A549 (cell line): ENCODE results near the gene IREB2. TPM values are rescaled to one million over a fixed set of nuclear protein-coding genes. Genes with fewer than 3 reads are reported as not detected.
"Not testable (repeated sequence)": the region's sequence is repeated elsewhere in the genome, so short reads cannot be mapped to it uniquely, and the experiment has no call there.

Experiments used
- ATAC-seq, 2 experiments: fragments of 200-7000 bp in 1 of 2; fragments of >200 bp in 1 of 2; cut with Nextera tagmentation in 1 of 2; cut with Tn5 transposase in 1 of 2; 3 replicates each; pipeline versions ENCODE4 v1.8.0 to v1.9.1; 2018 to 2020; ENCODE audit warnings: mild to moderate bottlenecking in 1 of 2, moderate library complexity in 1 of 2
- CTCF ChIA-PET: fragments of 300-600 bp; sonication (Branson Sonifier 250); formaldehyde crosslinking; extraction: SDS; loops from one replicate; lab custom pipeline; 2021; ENCODE audit warnings: antibody characterized with exemption, inconsistent platforms; lab: Yijun Ruan, JAX
- POLR2A ChIA-PET: fragments of 350-600 bp; formaldehyde crosslinking; extraction: SDS; loops from one replicate; lab custom pipeline; 2021; ENCODE audit warnings: antibody characterized with exemption, inconsistent platforms; lab: Yijun Ruan, JAX
- DNase-seq, 2 experiments: peaks; one replicate each; pipeline versions ENCODE4 v3.0.0 to v3.0.0-alpha.2; 2011 to 2016; ENCODE audit warnings: low read depth in 1 of 2, low spot score in 1 of 2
- FAIRE-seq: peaks from 2 replicates; lab custom pipeline; 2011; peaks lifted over from hg19 to GRCh38; lab: Jason Lieb, UNC
- H3K27ac ChIP-seq, 2 experiments: fragments of >200 bp; sonication (Bioruptor Twin); formaldehyde crosslinking; 3 replicates each; pipeline ENCODE4 v1.5.1; 2016 to 2017
- H3K4me1 ChIP-seq: fragments of >200 bp; sonication (Bioruptor Twin); formaldehyde crosslinking; 3 replicates; pipeline ENCODE4 v1.6.1; 2016
- H3K4me2 ChIP-seq: fragments of >200 bp; sonication (Bioruptor Twin); formaldehyde crosslinking; 3 replicates; pipeline ENCODE4 v1.6.1; 2016
- H3K4me3 ChIP-seq: fragments of >200 bp; sonication (Bioruptor Twin); formaldehyde crosslinking; 3 replicates; pipeline ENCODE4 v1.5.1; 2016
- H3K9me3 ChIP-seq: fragments of >200 bp; sonication (Bioruptor Twin); formaldehyde crosslinking; 3 replicates; pipeline ENCODE4 v1.6.1; 2016
- CHD4 ChIP-seq: fragments of 200-600 bp; sonication (generic); IDR thresholded peaks from 2 replicates; pipeline ENCODE4 v1.6.1; 2016; ENCODE audit warnings: antibody characterized with exemption, mild to moderate bottlenecking, borderline replicate concordance
- EP300 ChIP-seq, 2 experiments: fragments of >200 bp; sonication (Bioruptor Twin); formaldehyde crosslinking; IDR thresholded peaks; 2 replicates in 1 of 2; 3 replicates in 1 of 2; pipeline ENCODE4 v1.6.1; 2016 to 2017
- ESRRA ChIP-seq: fragments of 150-350 bp; IDR thresholded peaks from 2 replicates; pipeline ENCODE4 v1.6.1; 2014; ENCODE audit warnings: mild to moderate bottlenecking, low read length, borderline replicate concordance
- FOXS1 ChIP-seq: fragments of 250-450 bp; sonication (Bioruptor Pico); IDR thresholded peaks from 2 replicates; pipeline ENCODE4 v1.5.0; 2020; ENCODE audit warnings: mild to moderate bottlenecking, moderate library complexity
- GATA3 ChIP-seq: IDR thresholded peaks from 2 replicates; pipeline ENCODE4 v1.6.1; 2012; ENCODE audit warnings: borderline replicate concordance
- HEYL ChIP-seq: fragments of 250-450 bp; sonication (Bioruptor Pico); IDR thresholded peaks from 2 replicates; pipeline ENCODE4 v1.8.0; 2021; ENCODE audit warnings: mild to moderate bottlenecking, moderate library complexity
- HOXB13 ChIP-seq: fragments of 250-450 bp; sonication (Bioruptor Pico); IDR thresholded peaks from 2 replicates; pipeline ENCODE4 v1.5.0; 2020; ENCODE audit warnings: low read depth, mild to moderate bottlenecking, moderate library complexity
- HOXB5 ChIP-seq: fragments of 250-450 bp; sonication (Bioruptor Pico); IDR thresholded peaks from 2 replicates; pipeline ENCODE4 v1.5.0; 2020; ENCODE audit warnings: mild to moderate bottlenecking, moderate library complexity
- MAZ ChIP-seq: fragments of 150-350 bp; IDR thresholded peaks from 2 replicates; pipeline ENCODE4 v1.6.1; 2014; ENCODE audit warnings: antibody characterized with exemption, low read depth, low read length, borderline replicate concordance
- NR3C1 ChIP-seq: fragments of >200 bp; sonication (Bioruptor Twin); formaldehyde crosslinking; IDR thresholded peaks from 3 replicates; pipeline ENCODE4 v1.6.1; 2017
- PHF8 ChIP-seq: fragments of 200-600 bp; sonication (generic); IDR thresholded peaks from 2 replicates; pipeline ENCODE4 v1.6.1; 2016; ENCODE audit warnings: low read depth, mild to moderate bottlenecking, antibody characterized with exemption, moderate library complexity, borderline replicate concordance
- POLR2A ChIP-seq: IDR thresholded peaks from 2 replicates; pipeline ENCODE4 v1.6.1; 2012; ENCODE audit warnings: mild to moderate bottlenecking, low read length
- RARB ChIP-seq: fragments of 250-450 bp; sonication (Bioruptor Pico); IDR thresholded peaks from 2 replicates; pipeline ENCODE4 v1.8.0; 2021; ENCODE audit warnings: mild to moderate bottlenecking, moderate library complexity
- WGBS: methylation state at CpG from one replicate; pipeline ENCODE4 v1.1.6; 2017; ENCODE audit errors: missing lambda C conversion rate; 5-methylcytosine and 5-hydroxymethylcytosine counted together
- polyA plus RNA-seq, 4 experiments: library from polyadenylated mRNA; depleted of rRNA in 3 of 4; stranded (reverse); fragments of >200 nt; fragmentation: RNase III in 1 of 4; extraction: RNeasy Plus Mini Kit Qiagen cat#74134 plus additional on column Dnase treatment in 1 of 4; gene quantifications; 2 replicates in 3 of 4; 3 replicates in 1 of 4; pipeline ENCODE4 v1.2.3, GENCODE V29; 2011 to 2017
- TF ChIP-seq, protein P1 (sequence below): fragments of 250-450 bp; sonication (Bioruptor Pico); IDR thresholded peaks from 2 replicates; pipeline ENCODE4 v1.5.0; 2021; ENCODE audit warnings: mild to moderate bottlenecking, moderate library complexity, borderline replicate concordance
- TF ChIP-seq, protein P2 (sequence below): fragments of >200 bp; sonication (Bioruptor Twin); formaldehyde crosslinking; IDR thresholded peaks from 2 replicates; pipeline ENCODE4 v1.6.1; 2016
- TF ChIP-seq, protein P3 (sequence below): fragments of >200 bp; sonication (Bioruptor Twin); formaldehyde crosslinking; IDR thresholded peaks from 3 replicates; pipeline ENCODE4 v1.5.1; 2016

IREB2 gene
- polyA plus RNA-seq, 2 of the 4 experiments (the other 2 are of a cell fraction) = 37.3 to 78.1 TPM

DNA sequence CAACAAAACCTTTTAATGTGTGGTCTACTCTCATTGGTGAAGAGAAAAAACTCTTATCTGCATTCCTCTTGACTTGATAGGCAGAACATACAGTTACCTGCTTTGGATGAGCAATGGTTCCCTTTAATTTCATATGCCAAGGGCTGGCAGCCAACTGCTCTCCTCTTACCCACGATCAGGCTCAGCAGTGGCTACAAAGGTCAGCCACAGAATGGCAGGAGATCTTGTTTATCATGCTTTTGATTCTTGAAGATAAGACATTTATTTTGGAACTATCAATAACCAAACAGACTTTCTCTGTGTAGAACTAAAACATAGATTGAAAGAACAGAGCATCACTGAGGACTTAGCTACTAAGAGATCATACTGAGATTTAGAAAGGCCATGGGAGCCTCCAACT is 6.1 kb upstream of the IREB2 start:
- ChIA-PET POLR2A (no interaction called here), CTCF (interaction anchor here (6.1 to 9.2 kb wide), 2 partner anchors 12 to 123 kb away, joined by 49 to 101 read pairs; no protein-coding TSS in a partner anchor)
- H3K9me3 ChIP-seq = no peaks in the 10 kb centered on the region
- WGBS = 0% methylated on average over 1 of the region's 1 CpG
- H3K4me1 ChIP-seq = peaks cover 2% of the 10 kb centered on the region; the same call in 1 of the 3 replicates
- H3K27ac ChIP-seq = no peak overlapping the region
- H3K4me2 ChIP-seq = no peak overlapping the region
- no peak overlapping the region for H3K4me3 ChIP-seq
- FAIRE-seq (no peak), ATAC-seq (no peak), DNase-seq (no peak)
- TF ChIP-seq, protein P1, sequence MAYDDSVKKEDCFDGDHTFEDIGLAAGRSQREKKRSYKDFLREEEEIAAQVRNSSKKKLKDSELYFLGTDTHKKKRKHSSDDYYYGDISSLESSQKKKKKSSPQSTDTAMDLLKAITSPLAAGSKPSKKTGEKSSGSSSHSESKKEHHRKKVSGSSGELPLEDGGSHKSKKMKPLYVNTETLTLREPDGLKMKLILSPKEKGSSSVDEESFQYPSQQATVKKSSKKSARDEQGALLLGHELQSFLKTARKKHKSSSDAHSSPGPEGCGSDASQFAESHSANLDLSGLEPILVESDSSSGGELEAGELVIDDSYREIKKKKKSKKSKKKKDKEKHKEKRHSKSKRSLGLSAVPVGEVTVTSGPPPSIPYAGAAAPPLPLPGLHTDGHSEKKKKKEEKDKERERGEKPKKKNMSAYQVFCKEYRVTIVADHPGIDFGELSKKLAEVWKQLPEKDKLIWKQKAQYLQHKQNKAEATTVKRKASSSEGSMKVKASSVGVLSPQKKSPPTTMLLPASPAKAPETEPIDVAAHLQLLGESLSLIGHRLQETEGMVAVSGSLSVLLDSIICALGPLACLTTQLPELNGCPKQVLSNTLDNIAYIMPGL = no peak
- TF ChIP-seq FOXS1 (CRISPR knock-in tag) (no peak), HEYL (CRISPR knock-in tag) (no peak), RARB (CRISPR knock-in tag) (no peak), GATA3 (no peak)
- TF ChIP-seq, protein P2, sequence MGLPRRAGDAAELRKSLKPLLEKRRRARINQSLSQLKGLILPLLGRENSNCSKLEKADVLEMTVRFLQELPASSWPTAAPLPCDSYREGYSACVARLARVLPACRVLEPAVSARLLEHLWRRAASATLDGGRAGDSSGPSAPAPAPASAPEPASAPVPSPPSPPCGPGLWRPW = no peak
- TF ChIP-seq, protein P3, sequence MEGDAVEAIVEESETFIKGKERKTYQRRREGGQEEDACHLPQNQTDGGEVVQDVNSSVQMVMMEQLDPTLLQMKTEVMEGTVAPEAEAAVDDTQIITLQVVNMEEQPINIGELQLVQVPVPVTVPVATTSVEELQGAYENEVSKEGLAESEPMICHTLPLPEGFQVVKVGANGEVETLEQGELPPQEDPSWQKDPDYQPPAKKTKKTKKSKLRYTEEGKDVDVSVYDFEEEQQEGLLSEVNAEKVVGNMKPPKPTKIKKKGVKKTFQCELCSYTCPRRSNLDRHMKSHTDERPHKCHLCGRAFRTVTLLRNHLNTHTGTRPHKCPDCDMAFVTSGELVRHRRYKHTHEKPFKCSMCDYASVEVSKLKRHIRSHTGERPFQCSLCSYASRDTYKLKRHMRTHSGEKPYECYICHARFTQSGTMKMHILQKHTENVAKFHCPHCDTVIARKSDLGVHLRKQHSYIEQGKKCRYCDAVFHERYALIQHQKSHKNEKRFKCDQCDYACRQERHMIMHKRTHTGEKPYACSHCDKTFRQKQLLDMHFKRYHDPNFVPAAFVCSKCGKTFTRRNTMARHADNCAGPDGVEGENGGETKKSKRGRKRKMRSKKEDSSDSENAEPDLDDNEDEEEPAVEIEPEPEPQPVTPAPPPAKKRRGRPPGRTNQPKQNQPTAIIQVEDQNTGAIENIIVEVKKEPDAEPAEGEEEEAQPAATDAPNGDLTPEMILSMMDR = no peak

DNA sequence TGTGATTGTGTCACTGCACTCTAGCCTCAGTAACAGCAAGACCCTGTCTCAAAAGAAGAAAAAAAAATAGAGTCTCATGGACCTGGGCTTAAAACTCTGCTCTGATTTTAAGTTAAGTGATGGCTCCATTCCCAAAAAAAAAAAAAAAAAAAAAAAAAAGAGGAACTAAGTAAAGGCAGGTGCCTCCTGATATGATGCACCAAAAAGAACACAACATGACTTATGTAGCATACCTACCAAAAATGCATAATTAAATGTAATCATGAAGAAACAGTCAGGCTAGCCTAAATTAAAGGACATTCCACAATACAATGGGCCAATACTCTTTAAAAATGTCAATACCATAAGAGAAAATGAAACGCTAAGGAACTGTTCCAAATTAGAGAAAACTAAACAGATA is 5.4 kb upstream of the IREB2 start:
- CTCF ChIA-PET = interaction anchor here (9.2 kb wide), 1 partner anchor 13 kb away, joined by 101 read pairs; no protein-coding TSS in a partner anchor
- peaks cover 4% of the 10 kb centered on the region; the same call in 1 of the 3 replicates for H3K4me1 ChIP-seq
- no peak overlapping the region for H3K4me3 ChIP-seq
- TF ChIP-seq CHD4 (no peak), HOXB13 (CRISPR knock-in tag) (no peak), PHF8 (no peak), POLR2A (no peak)
- TF ChIP-seq, protein P3 = no peak
- POLR2A ChIA-PET = no interaction called here
- FAIRE-seq (no peak), DNase-seq (no peak), ATAC-seq (no peak)
- no peaks in the 10 kb centered on the region for H3K9me3 ChIP-seq
- WGBS = 80% methylated on average over 1 of the region's 1 CpG
- no peak overlapping the region for H3K27ac ChIP-seq
- H3K4me2 ChIP-seq = no peak overlapping the region

DNA sequence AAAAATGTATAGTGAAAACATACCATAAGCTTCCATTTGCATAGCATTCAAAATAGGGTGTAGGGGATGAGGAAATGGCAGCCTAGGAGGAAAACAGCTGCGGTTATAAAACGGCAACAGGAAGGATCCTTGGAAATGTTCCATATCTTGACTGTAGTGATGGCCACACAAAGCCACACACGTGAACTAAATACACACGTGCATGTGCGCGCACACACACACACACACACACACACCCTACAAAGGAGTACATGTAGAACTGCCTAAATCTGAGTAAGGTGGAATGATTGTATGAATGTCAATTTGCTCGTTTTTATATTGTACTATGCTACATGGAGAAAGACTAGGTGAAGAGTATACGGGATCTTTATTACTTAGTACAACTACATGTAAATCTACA is 3.9 kb upstream of the IREB2 start:
- no peak for TF ChIP-seq EP300 (IDR thresholded peaks at IDR 0.05)
- no peak for TF ChIP-seq NR3C1
- no peak for TF ChIP-seq FOXS1 (CRISPR knock-in tag)
- no peak for TF ChIP-seq MAZ
- TF ChIP-seq, protein P2 = no peak
- no peak for TF ChIP-seq ESRRA
- no peak for TF ChIP-seq HOXB5 (CRISPR knock-in tag)
- 43% methylated on average over 8 of the region's 8 CpGs for WGBS
- ATAC-seq (no peak), FAIRE-seq (no peak), DNase-seq (no peak)
- CTCF ChIA-PET = interaction anchor here (1.0 to 9.2 kb wide), 4 partner anchors 14 to 126 kb away, joined by 3 to 101 read pairs (median 4); no protein-coding TSS in a partner anchor
- no peak overlapping the region for H3K4me2 ChIP-seq
- no peaks in the 10 kb centered on the region for H3K9me3 ChIP-seq
- H3K27ac ChIP-seq = no peak overlapping the region
- POLR2A ChIA-PET = no interaction called here
- no peak overlapping the region for H3K4me3 ChIP-seq
- H3K4me1 ChIP-seq = peaks cover 4% of the 10 kb centered on the region; the same call in 1 of the 3 replicates

DNA sequence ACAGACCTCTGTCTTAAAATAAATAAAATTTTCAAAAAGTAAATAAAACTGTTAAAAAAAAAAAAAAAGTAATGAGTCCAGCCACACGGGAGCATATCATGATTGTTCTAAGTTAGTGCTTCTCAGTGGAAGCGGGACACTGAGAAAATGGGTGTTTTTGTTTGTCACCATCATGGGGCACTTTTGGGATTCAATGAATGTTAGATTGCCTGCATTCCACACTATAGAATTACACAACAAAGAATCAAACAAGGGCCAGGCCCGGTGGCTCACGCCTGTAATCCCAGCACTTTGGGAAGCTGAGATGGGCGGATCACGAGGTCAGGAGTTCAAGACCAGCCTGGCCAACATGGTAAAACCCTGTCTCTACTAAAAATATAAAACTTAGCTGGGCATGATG is 3.3 kb upstream of the IREB2 start:
- CTCF ChIA-PET = interaction anchor here (1.3 to 9.2 kb wide), 3 partner anchors 15 to 127 kb away, joined by 4 to 101 read pairs (median 5); no protein-coding TSS in a partner anchor
- H3K4me3 ChIP-seq, H3K4me2 ChIP-seq, FAIRE-seq, DNase-seq, H3K4me1 ChIP-seq, ATAC-seq, H3K27ac ChIP-seq, H3K9me3 ChIP-seq, POLR2A ChIA-PET: not testable (repeated sequence)
- 45% methylated on average over 6 of the region's 6 CpGs for WGBS
